T1000 (cell line): ENCODE results near the gene DEFB127.
"Not testable (repeated sequence)": the region's sequence is repeated elsewhere in the genome, so short reads cannot be mapped to it uniquely, and the experiment has no call there.

Experiments used
- DNase-seq: peaks from one replicate; lab custom pipeline; 2025; ENCODE audit warnings: mixed read lengths; lab: John Stamatoyannopoulos, UW

DEFB127 gene

GRCh38 chr20:157154-157553 is at the start of gene DEFB127:
TSS of gene DEFB127 (plus strand) at chr20:157454. CDS start at chr20:157545, 91 bp downstream.
- DNase-seq = no peak

GRCh38 chr20:112396-112795 is 44.9 kb upstream of the DEFB127 start:
- DNase-seq = no peak

- DNase-seq = no peak
These were observed 39.7 kb upstream of the DEFB127 start for GRCh38 chr20:117518-117917.

- DNase-seq = not testable (repeated sequence)
These were observed 27.4 kb upstream of the DEFB127 start for GRCh38 chr20:129786-130323.

- DNase-seq = no peak
These were observed 19.4 kb upstream of the DEFB127 start for GRCh38 chr20:137668-138490.

GRCh38 chr20:142290-142689 is 15.0 kb upstream of the DEFB127 start, which contains the start of gene DEFB126:
TSS of gene DEFB126 (plus strand) at chr20:142590. CDS start at chr20:142629, 39 bp downstream.
- no peak for DNase-seq

- DNase-seq = no peak
These were observed 11.4 kb upstream of the DEFB127 start for GRCh38 chr20:145877-146276.

- DNase-seq = no peak
These were observed 5.1 kb upstream of the DEFB127 start for GRCh38 chr20:152131-152530.

GRCh38 chr20:164618-165017 is 7.4 kb downstream of the DEFB127 start:
- no peak for DNase-seq

GRCh38 chr20:168876-169275 is 11.6 kb downstream of the DEFB127 start:
- no peak for DNase-seq

- DNase-seq = no peak
These were observed 27.0 kb downstream of the DEFB127 start for GRCh38 chr20:184288-184687.

GRCh38 chr20:187733-188132 is 30.5 kb downstream of the DEFB127 start:
- no peak for DNase-seq

- DNase-seq = no peak
These were observed 32.4 kb downstream of the DEFB127 start, which contains the start of gene DEFB128 for GRCh38 chr20:189611-190010. TSS of gene DEFB128 (minus strand) at chr20:189711. CDS start at chr20:189623, 88 bp downstream.

- no peak for DNase-seq
These were observed 41.0 kb downstream of the DEFB127 start for GRCh38 chr20:198225-198624.

GRCh38 chr20:199996-200395 is 42.7 kb downstream of the DEFB127 start:
- no peak for DNase-seq

GRCh38 chr20:203630-204029 is 46.4 kb downstream of the DEFB127 start:
- not testable (repeated sequence) for DNase-seq
